Measurements from ENCODE around the gene CRYBG1. TPM values are rescaled to one million over a fixed set of nuclear protein-coding genes. Genes with fewer than 3 reads are reported as not detected.

CRYBG1 gene
- total RNA-seq, 1 experiment from 2014 or later = 2.9 TPM

DNA sequence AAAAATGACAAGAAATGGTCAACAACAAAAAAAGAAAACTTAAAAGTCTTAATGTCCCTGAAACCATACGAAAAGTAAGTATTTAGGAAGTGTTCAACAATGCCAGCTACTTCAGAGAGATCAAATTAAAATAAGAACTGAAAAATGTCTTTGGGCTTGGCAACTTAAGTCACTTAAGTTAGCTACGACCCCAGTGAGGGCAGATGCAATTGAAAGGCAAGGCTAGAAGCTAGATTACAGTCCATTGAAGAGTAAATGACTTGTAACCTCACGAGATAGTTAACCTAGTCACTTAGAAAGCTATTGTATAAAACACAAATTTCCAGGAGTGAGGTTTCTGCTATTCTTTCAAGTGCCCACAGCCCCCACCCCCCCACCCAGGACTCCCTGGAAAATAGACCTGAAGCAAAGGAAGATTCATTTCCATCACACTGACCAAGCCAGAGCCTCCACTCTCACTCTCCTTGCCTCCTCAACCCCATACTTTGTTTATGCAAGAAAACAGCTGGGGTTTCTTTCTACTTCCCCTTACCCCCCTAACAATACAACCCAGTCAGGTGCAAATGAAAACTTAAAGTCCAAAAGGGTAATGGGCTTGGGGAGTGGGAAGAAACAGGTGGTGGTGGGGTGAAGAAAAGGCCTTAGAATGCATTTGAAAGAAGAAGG, 254.2 kb downstream of the CRYBG1 start:
- H3K36me3 ChIP-seq (ENCODE audit: insufficient read depth, low read length, poor library complexity, severe bottlenecking) = no peaks in the 10 kb centered on the region
- POLR2A ChIA-PET (ENCODE audit: low non-redundant PET) = no interaction called here
- CTCF ChIA-PET = no interaction called here
- H3K27ac ChIP-seq (ENCODE audit: low read depth, low read length, poor library complexity, severe bottlenecking) = no peak overlapping the region
- no peak overlapping the region for H3K4me3 ChIP-seq (ENCODE audit: low read depth, low read length, poor library complexity, severe bottlenecking)
- BruUV-seq (replicated peaks) = no TSS peak
- intact Hi-C loops (cut with micrococcal nuclease; ENCODE audit: unreplicated experiment) = no loop called here
- no peaks in the 10 kb centered on the region for H3K9me3 ChIP-seq (ENCODE audit: low read depth, low read length, poor library complexity, severe bottlenecking)
- DNase-seq (ENCODE audit: low spot score) = no peak
- no peaks in the 10 kb centered on the region for H3K4me1 ChIP-seq (ENCODE audit: insufficient read depth, low read length, poor library complexity, severe bottlenecking)
- TF ChIP-seq, protein P1, sequence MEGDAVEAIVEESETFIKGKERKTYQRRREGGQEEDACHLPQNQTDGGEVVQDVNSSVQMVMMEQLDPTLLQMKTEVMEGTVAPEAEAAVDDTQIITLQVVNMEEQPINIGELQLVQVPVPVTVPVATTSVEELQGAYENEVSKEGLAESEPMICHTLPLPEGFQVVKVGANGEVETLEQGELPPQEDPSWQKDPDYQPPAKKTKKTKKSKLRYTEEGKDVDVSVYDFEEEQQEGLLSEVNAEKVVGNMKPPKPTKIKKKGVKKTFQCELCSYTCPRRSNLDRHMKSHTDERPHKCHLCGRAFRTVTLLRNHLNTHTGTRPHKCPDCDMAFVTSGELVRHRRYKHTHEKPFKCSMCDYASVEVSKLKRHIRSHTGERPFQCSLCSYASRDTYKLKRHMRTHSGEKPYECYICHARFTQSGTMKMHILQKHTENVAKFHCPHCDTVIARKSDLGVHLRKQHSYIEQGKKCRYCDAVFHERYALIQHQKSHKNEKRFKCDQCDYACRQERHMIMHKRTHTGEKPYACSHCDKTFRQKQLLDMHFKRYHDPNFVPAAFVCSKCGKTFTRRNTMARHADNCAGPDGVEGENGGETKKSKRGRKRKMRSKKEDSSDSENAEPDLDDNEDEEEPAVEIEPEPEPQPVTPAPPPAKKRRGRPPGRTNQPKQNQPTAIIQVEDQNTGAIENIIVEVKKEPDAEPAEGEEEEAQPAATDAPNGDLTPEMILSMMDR (conservative IDR thresholded peaks at IDR 0.05; ENCODE audit: low read depth, low read length) = no peak
- no peak for TF ChIP-seq EZH2 (IDR thresholded peaks at IDR 0.05; ENCODE audit: borderline replicate concordance, low read depth, low read length, poor library complexity, severe bottlenecking)
- no peaks in the 10 kb centered on the region for H3K27me3 ChIP-seq (replicated peaks; ENCODE audit: insufficient read depth, low read depth, low read length, poor library complexity)

DNA sequence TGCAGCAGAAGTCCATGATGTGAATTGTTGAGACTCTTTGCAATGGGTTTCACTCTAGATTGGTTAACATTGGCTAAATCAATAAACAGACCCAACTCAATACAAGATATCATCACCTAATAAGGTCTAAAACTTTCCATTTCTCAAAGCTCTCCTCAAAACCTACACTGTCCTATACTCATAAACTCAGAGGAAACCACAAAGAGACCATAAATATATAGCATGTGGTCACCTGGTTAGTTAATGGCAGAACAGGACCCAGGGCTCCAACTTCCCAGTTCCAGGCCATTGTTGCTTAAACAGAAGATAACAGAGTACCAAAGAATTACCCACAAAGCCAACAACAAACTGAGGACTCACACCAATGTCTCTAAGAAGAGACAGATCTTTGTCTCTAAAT, 256.8 kb downstream of the CRYBG1 start:
- Histone ChIP-seq H3K27ac (ENCODE audit: low read depth, low read length, poor library complexity, severe bottlenecking) (no peak overlapping the region), H3K27me3 (replicated peaks; ENCODE audit: insufficient read depth, low read depth, low read length, poor library complexity) (no peaks in the 10 kb centered on the region), H3K9me3 (ENCODE audit: low read depth, low read length, poor library complexity, severe bottlenecking) (no peaks in the 10 kb centered on the region), H3K4me3 (ENCODE audit: low read depth, low read length, poor library complexity, severe bottlenecking) (no peak overlapping the region), H3K4me1 (ENCODE audit: insufficient read depth, low read length, poor library complexity, severe bottlenecking) (peaks cover 12% of the 10 kb centered on the region), H3K36me3 (ENCODE audit: insufficient read depth, low read length, poor library complexity, severe bottlenecking) (no peaks in the 10 kb centered on the region)
- TF ChIP-seq, protein P1 (conservative IDR thresholded peaks at IDR 0.05; ENCODE audit: low read depth, low read length) = no peak
- TF ChIP-seq EZH2 (IDR thresholded peaks at IDR 0.05; ENCODE audit: borderline replicate concordance, low read depth, low read length, poor library complexity, severe bottlenecking) = no peak
- no peak for DNase-seq (ENCODE audit: low spot score)
- no TSS peak for BruUV-seq (replicated peaks)
- intact Hi-C loops (cut with micrococcal nuclease; ENCODE audit: unreplicated experiment) = no loop called here
- CTCF ChIA-PET = no interaction called here
- POLR2A ChIA-PET (ENCODE audit: low non-redundant PET) = no interaction called here

GRCh38 chr6:106617857-106618256, 257.3 kb downstream of the CRYBG1 start:
- Histone ChIP-seq H3K4me1 (ENCODE audit: insufficient read depth, low read length, poor library complexity, severe bottlenecking) (peaks cover 12% of the 10 kb centered on the region), H3K27me3 (replicated peaks; ENCODE audit: insufficient read depth, low read depth, low read length, poor library complexity) (no peaks in the 10 kb centered on the region), H3K36me3 (ENCODE audit: insufficient read depth, low read length, poor library complexity, severe bottlenecking) (no peaks in the 10 kb centered on the region), H3K4me3 (ENCODE audit: low read depth, low read length, poor library complexity, severe bottlenecking) (no peak overlapping the region), H3K9me3 (ENCODE audit: low read depth, low read length, poor library complexity, severe bottlenecking) (no peaks in the 10 kb centered on the region), H3K27ac (ENCODE audit: low read depth, low read length, poor library complexity, severe bottlenecking) (no peak overlapping the region)
- intact Hi-C loops (cut with micrococcal nuclease; ENCODE audit: unreplicated experiment) = no loop called here
- TF ChIP-seq EZH2 (IDR thresholded peaks at IDR 0.05; ENCODE audit: borderline replicate concordance, low read depth, low read length, poor library complexity, severe bottlenecking) = no peak
- BruUV-seq (replicated peaks) = no TSS peak
- no peak for DNase-seq (ENCODE audit: low spot score)
- POLR2A ChIA-PET (ENCODE audit: low non-redundant PET) = no interaction called here
- CTCF ChIA-PET = no interaction called here

DNA sequence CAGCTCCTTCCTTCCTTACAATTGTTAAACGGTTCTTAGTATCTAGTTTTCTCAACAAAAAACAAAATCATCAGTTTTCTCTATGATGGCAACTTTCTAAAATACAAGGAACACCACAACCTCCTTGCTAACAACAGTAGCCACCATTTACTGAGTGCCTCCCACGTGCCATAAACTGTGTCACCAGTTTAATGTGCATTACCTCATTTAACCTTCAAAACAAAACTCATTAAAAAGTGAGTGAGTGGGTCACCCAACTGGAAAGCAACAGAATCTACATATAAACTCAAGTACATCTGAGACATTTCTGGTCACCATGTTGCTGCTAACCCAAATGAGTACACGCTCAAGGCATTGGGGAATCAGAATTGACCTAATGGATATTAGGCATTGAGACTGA, 257.8 kb downstream of the CRYBG1 start:
- ChIA-PET POLR2A (ENCODE audit: low non-redundant PET) (no interaction called here), CTCF (no interaction called here)
- Histone ChIP-seq H3K36me3 (ENCODE audit: insufficient read depth, low read length, poor library complexity, severe bottlenecking) (no peaks in the 10 kb centered on the region), H3K9me3 (ENCODE audit: low read depth, low read length, poor library complexity, severe bottlenecking) (no peaks in the 10 kb centered on the region), H3K27ac (ENCODE audit: low read depth, low read length, poor library complexity, severe bottlenecking) (no peak overlapping the region), H3K4me1 (ENCODE audit: insufficient read depth, low read length, poor library complexity, severe bottlenecking) (peaks cover 12% of the 10 kb centered on the region), H3K4me3 (ENCODE audit: low read depth, low read length, poor library complexity, severe bottlenecking) (no peak overlapping the region), H3K27me3 (replicated peaks; ENCODE audit: insufficient read depth, low read depth, low read length, poor library complexity) (no peaks in the 10 kb centered on the region)
- no TSS peak for BruUV-seq (replicated peaks)
- DNase-seq (ENCODE audit: low spot score) = no peak
- intact Hi-C loops (cut with micrococcal nuclease; ENCODE audit: unreplicated experiment) = no loop called here
- TF ChIP-seq, protein P1 (conservative IDR thresholded peaks at IDR 0.05; ENCODE audit: low read depth, low read length) = no peak

All from A673 (cell line).